HG02623 (cell line): Measurements from ENCODE around the gene ZBTB4.
A peak's percentile ranks its signal among the peaks of the same experiment; 100 is the strongest.
"Not testable (repeated sequence)": the region's sequence is repeated elsewhere in the genome, so short reads cannot be mapped to it uniquely, and the experiment has no call there.

Experiments
- ATAC-seq: cut with Tn5 transposase; IDR thresholded peaks from one replicate; pipeline ENCODE4 v1.9.1; 2021; ENCODE audit warnings: moderate library complexity; ENCODE audit not compliant: unreplicated experiment

The ZBTB4 gene

GRCh38 chr17:7496470-7497183, 17.2 kb upstream of the ZBTB4 start:
- no peak for ATAC-seq

GRCh38 chr17:7495906-7496434, 16.5 kb upstream of the ZBTB4 start:
- ATAC-seq: no peak

GRCh38 chr17:7493941-7494340, 14.5 kb upstream of the ZBTB4 start:
- ATAC-seq: no peak

- ATAC-seq: no peak
These were observed 12.2 kb upstream of the ZBTB4 start for GRCh38 chr17:7491583-7491982.

GRCh38 chr17:7490144-7490543, 10.7 kb upstream of the ZBTB4 start:
- ATAC-seq: no peak

- no peak for ATAC-seq
These were observed 6.8 kb upstream of the ZBTB4 start for GRCh38 chr17:7486181-7486580.

- ATAC-seq: no peak
These were observed 5.5 kb upstream of the ZBTB4 start for GRCh38 chr17:7484919-7485377.

- ATAC-seq: peak; percentile 55
These were observed 4.9 kb upstream of the ZBTB4 start, which contains the start of gene POLR2A for GRCh38 chr17:7484067-7484918. TSS of gene POLR2A (plus strand) at chr17:7484366.

- peak; percentile 19 for ATAC-seq
These were observed 4.0 kb upstream of the ZBTB4 start for GRCh38 chr17:7483255-7484066.

GRCh38 chr17:7482742-7483088, 3.3 kb upstream of the ZBTB4 start:
- ATAC-seq: not testable (repeated sequence)

- ATAC-seq: not testable (repeated sequence)
These were observed 2.7 kb upstream of the ZBTB4 start for GRCh38 chr17:7481842-7482741.

- not testable (repeated sequence) for ATAC-seq
These were observed 1.8 kb upstream of the ZBTB4 start, which contains the start of gene SLC35G6 for GRCh38 chr17:7481275-7481674. TSS of gene SLC35G6 (plus strand) at chr17:7481446. CDS start at chr17:7481517, 71 bp downstream.

- no peak for ATAC-seq
These were observed 606 bp upstream of the ZBTB4 start for GRCh38 chr17:7480089-7480384.

GRCh38 chr17:7478276-7479212, 887 bp downstream of the ZBTB4 start:
- ATAC-seq: no peak

- no peak for ATAC-seq
These were observed 1.8 kb downstream of the ZBTB4 start for GRCh38 chr17:7477392-7478275.

- ATAC-seq: no peak
These were observed 2.5 kb downstream of the ZBTB4 start for GRCh38 chr17:7476951-7477350.

- no peak for ATAC-seq
These were observed 2.9 kb downstream of the ZBTB4 start for GRCh38 chr17:7476494-7476893.
